K562 (cell line): ENCODE data around the gene KATNAL1. TPM values are rescaled to one million over a fixed set of nuclear protein-coding genes. Genes with fewer than 3 reads are reported as not detected.

Experiments used
- ARID1B ChIP-seq: fragments of 450-650 bp; IDR thresholded peaks from 2 replicates; pipeline ENCODE4 v1.6.1; 2016; ENCODE audit warnings: antibody characterized with exemption, mild to moderate bottlenecking, inconsistent platforms
- CBFA2T3 ChIP-seq: fragments of 450-650 bp; IDR thresholded peaks from 2 replicates; pipeline ENCODE4 v1.6.1; 2017
- CHD7 ChIP-seq: fragments of 200-600 bp; sonication (generic); IDR thresholded peaks from one replicate; pipeline ENCODE4 v1.6.1; 2012; ENCODE audit warnings: mild to moderate bottlenecking, low read depth, low read length, inconsistent platforms
- CSDE1 ChIP-seq, 2 experiments: fragments of 450-650 bp; IDR thresholded peaks; 2 replicates each; pipeline ENCODE4 v1.6.1; 2016; ENCODE audit warnings: mild to moderate bottlenecking in 1 of 2
- CTBP1 ChIP-seq: fragments of 450-650 bp; IDR thresholded peaks from 2 replicates; pipeline ENCODE4 v1.6.1; 2016; ENCODE audit warnings: borderline replicate concordance
- FOXO4 ChIP-seq: fragments of 450-650 bp; formaldehyde crosslinking; IDR thresholded peaks from 2 replicates; pipeline ENCODE4 v1.4.0; 2020; ENCODE audit warnings: mild to moderate bottlenecking, moderate library complexity
- HEY1 ChIP-seq: fragments of 250-450 bp; sonication (Bioruptor Pico); IDR thresholded peaks from 2 replicates; pipeline ENCODE4 v1.5.0; 2020; ENCODE audit warnings: mild to moderate bottlenecking, moderate library complexity, borderline replicate concordance
- HMBOX1 ChIP-seq: sonication (generic); IDR thresholded peaks from 2 replicates; pipeline ENCODE4 v1.6.1; 2016
- HNRNPUL1 ChIP-seq: fragments of 200-400 bp; formaldehyde crosslinking; IDR thresholded peaks from 2 replicates; pipeline ENCODE4 v1.6.1; 2017; ENCODE audit warnings: low read length
- MAFG ChIP-seq: fragments of 450-650 bp; conservative IDR thresholded peaks from 2 replicates; pipeline ENCODE4 v1.6.1; 2016; ENCODE audit warnings: missing genetic modification characterization, missing compliant biosample characterization
- MBD2 ChIP-seq: sonication (generic); IDR thresholded peaks from 2 replicates; pipeline ENCODE4 v1.6.1; 2016; ENCODE audit warnings: low read depth, borderline replicate concordance
- PKNOX1 ChIP-seq: fragments of 450-650 bp; IDR thresholded peaks from 2 replicates; pipeline ENCODE4 v1.6.1; 2016
- SOX6 ChIP-seq: fragments of 450-650 bp; IDR thresholded peaks from 2 replicates; pipeline ENCODE4 v1.6.1; 2014; ENCODE audit warnings: mild to moderate bottlenecking
- SRSF3 ChIP-seq: fragments of 200-400 bp; formaldehyde crosslinking; IDR thresholded peaks from 2 replicates; pipeline ENCODE4 v1.6.1; 2016; ENCODE audit warnings: mild to moderate bottlenecking, low read length, moderate library complexity; ENCODE audit not compliant: insufficient read depth
- STAT5A ChIP-seq: IDR thresholded peaks from 2 replicates; pipeline ENCODE4 v1.6.1; 2012; ENCODE audit warnings: low read length, inconsistent platforms, borderline replicate concordance
- ZNF311 ChIP-seq: fragments of 250-450 bp; sonication (Bioruptor Pico); IDR thresholded peaks from 2 replicates; pipeline ENCODE4 v1.4.0; 2020; ENCODE audit warnings: mild to moderate bottlenecking, moderate library complexity
- polyA plus RNA-seq, 8 experiments: library from polyadenylated mRNA; depleted of rRNA in 4 of 8; stranded (reverse) in 5 of 8; unstranded in 3 of 8; fragments of >200 nt; fragmentation: Nextera tagmentation in 2 of 8; fragmentation: Illumina TruSeq in 1 of 8; extraction: Ambion mirVana in 2 of 8; extraction: Trizol in 1 of 8; gene quantifications; 2 replicates each; pipeline versions ENCODE4 v1.2.1 to v1.2.3, GENCODE V29; 2011 to 2014; ENCODE audit warnings: inconsistent platforms in 1 of 8, missing spikeins in 1 of 8
- total RNA-seq, 7 experiments: library from RNA; depleted of rRNA in 6 of 7; stranded (reverse); fragments of >200 nt in 6 of 7; fragmentation: Illumina TruSeq in 2 of 7; extraction: Trizol in 2 of 7; gene quantifications; 2 replicates each; pipeline versions ENCODE4 v1.2.1 to v1.2.3, GENCODE V29; 2011 to 2021; ENCODE audit warnings: low replicate concordance in 1 of 7

The KATNAL1 gene
- total and polyA plus RNA-seq, 9 of the 15 experiments (the other 6 are each of a cell fraction or from before 2014, with no cell fraction given) = 2.5 to 8.2 (median 5.5) TPM

- TF ChIP-seq HMBOX1 (peak; percentile 54; the same call in 1 of the 2 replicates), CSDE1 (IDR thresholded peaks at IDR 0.05) (no peak), STAT5A (no peak), ZNF311 (no peak), MAFG (tag) (no peak), FOXO4 (no peak), MBD2 (no peak), CHD7 (no peak), ARID1B (peak; percentile 37), SOX6 (no peak), HEY1 (no peak), CTBP1 (no peak), SRSF3 (no peak), HNRNPUL1 (no peak), CBFA2T3 (peak; percentile 68), PKNOX1 (no peak)
Measured at GRCh38 chr13:30338952-30339351, 31.6 kb upstream of the KATNAL1 start (continued).
